HEK293 (cell line): Measurements from ENCODE around the gene FAM216B.

Experiments
- ZSCAN30 ChIP-seq: fragments of 450-650 bp; IDR thresholded peaks from 2 replicates; pipeline ENCODE4 v1.5.1; 2018; ENCODE audit warnings: missing biosample characterization, mild to moderate bottlenecking, missing genetic modification characterization, moderate library complexity
- TF ChIP-seq, protein P1 (sequence below): fragments of 450-650 bp; formaldehyde crosslinking; IDR thresholded peaks from 2 replicates; pipeline ENCODE4 v1.5.1; 2016; ENCODE audit warnings: missing biosample characterization, missing genetic modification characterization
- TF ChIP-seq, protein P2 (sequence below): fragments of 450-650 bp; formaldehyde crosslinking; IDR thresholded peaks from 2 replicates; pipeline ENCODE4 v1.5.1; 2017; ENCODE audit warnings: missing biosample characterization, missing genetic modification characterization
- TF ChIP-seq, protein P3 (sequence below): fragments of 450-650 bp; formaldehyde crosslinking; IDR thresholded peaks from 2 replicates; pipeline ENCODE4 v1.5.1; 2016; ENCODE audit warnings: missing biosample characterization, missing genetic modification characterization

DNA sequence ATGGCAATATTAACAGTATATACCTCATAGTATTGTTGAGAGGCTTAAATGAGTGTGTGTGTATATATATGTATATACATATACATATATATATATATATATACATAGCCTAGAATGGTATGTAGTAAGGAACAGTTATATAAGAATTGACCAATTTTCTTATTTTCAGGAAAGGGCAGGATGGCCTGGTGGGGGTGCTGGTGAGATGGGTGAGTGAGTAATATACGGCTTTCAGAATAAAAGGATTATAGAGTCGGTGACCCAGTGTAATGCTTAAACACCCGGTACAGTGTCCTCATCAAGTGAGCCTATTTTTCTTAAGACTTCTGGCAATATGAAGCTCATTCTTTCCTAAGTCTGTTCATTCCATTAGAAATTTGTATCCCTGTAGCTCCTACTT, 11.7 kb upstream of the FAM216B start:
- no peak for TF ChIP-seq ZSCAN30 (tag by site-specific recombination)
- TF ChIP-seq, protein P1, sequence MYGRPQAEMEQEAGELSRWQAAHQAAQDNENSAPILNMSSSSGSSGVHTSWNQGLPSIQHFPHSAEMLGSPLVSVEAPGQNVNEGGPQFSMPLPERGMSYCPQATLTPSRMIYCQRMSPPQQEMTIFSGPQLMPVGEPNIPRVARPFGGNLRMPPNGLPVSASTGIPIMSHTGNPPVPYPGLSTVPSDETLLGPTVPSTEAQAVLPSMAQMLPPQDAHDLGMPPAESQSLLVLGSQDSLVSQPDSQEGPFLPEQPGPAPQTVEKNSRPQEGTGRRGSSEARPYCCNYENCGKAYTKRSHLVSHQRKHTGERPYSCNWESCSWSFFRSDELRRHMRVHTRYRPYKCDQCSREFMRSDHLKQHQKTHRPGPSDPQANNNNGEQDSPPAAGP (tag by site-specific recombination) = no peak
- TF ChIP-seq, protein P2, sequence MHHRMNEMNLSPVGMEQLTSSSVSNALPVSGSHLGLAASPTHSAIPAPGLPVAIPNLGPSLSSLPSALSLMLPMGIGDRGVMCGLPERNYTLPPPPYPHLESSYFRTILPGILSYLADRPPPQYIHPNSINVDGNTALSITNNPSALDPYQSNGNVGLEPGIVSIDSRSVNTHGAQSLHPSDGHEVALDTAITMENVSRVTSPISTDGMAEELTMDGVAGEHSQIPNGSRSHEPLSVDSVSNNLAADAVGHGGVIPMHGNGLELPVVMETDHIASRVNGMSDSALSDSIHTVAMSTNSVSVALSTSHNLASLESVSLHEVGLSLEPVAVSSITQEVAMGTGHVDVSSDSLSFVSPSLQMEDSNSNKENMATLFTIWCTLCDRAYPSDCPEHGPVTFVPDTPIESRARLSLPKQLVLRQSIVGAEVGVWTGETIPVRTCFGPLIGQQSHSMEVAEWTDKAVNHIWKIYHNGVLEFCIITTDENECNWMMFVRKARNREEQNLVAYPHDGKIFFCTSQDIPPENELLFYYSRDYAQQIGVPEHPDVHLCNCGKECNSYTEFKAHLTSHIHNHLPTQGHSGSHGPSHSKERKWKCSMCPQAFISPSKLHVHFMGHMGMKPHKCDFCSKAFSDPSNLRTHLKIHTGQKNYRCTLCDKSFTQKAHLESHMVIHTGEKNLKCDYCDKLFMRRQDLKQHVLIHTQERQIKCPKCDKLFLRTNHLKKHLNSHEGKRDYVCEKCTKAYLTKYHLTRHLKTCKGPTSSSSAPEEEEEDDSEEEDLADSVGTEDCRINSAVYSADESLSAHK (tag by site-specific recombination) = no peak
- TF ChIP-seq, protein P3, sequence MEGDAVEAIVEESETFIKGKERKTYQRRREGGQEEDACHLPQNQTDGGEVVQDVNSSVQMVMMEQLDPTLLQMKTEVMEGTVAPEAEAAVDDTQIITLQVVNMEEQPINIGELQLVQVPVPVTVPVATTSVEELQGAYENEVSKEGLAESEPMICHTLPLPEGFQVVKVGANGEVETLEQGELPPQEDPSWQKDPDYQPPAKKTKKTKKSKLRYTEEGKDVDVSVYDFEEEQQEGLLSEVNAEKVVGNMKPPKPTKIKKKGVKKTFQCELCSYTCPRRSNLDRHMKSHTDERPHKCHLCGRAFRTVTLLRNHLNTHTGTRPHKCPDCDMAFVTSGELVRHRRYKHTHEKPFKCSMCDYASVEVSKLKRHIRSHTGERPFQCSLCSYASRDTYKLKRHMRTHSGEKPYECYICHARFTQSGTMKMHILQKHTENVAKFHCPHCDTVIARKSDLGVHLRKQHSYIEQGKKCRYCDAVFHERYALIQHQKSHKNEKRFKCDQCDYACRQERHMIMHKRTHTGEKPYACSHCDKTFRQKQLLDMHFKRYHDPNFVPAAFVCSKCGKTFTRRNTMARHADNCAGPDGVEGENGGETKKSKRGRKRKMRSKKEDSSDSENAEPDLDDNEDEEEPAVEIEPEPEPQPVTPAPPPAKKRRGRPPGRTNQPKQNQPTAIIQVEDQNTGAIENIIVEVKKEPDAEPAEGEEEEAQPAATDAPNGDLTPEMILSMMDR (tag by site-specific recombination) = no peak
